HEK293 (cell line): ENCODE results near the gene AP3B1.

Source experiments
- CTCF ChIP-seq: fragments of 450-650 bp; formaldehyde crosslinking; IDR thresholded peaks from 2 replicates; pipeline ENCODE4 v1.5.1; 2016; ENCODE audit warnings: missing biosample characterization, missing genetic modification characterization
- YY1 ChIP-seq: fragments of 450-650 bp; formaldehyde crosslinking; IDR thresholded peaks from 2 replicates; pipeline ENCODE4 v1.5.1; 2018; ENCODE audit warnings: missing biosample characterization, missing genetic modification characterization
- ZNF121 ChIP-seq: fragments of 450-650 bp; formaldehyde crosslinking; IDR thresholded peaks from 2 replicates; pipeline ENCODE4 v1.5.1; 2016; ENCODE audit warnings: missing biosample characterization, missing genetic modification characterization
- ZNF645 ChIP-seq: fragments of 450-650 bp; formaldehyde crosslinking; IDR thresholded peaks from 2 replicates; pipeline ENCODE4; 2016; ENCODE audit warnings: missing biosample characterization, missing genetic modification characterization

GRCh38 chr5:78077369-78078068 is 217.0 kb downstream of the AP3B1 start:
- TF ChIP-seq YY1 (tag by site-specific recombination) (no peak), ZNF645 (no peak), ZNF121 (tag by site-specific recombination) (no peak), CTCF (tag by site-specific recombination) (no peak)
